PC-3 (cell line): Measurements from ENCODE around the gene CEP85.

ENCODE experiments used
- CTCF ChIP-seq: fragments of 300-600 bp; sonication (generic); conservative IDR thresholded peaks from 2 replicates; pipeline ENCODE4 v1.5.1; 2017; ENCODE audit warnings: antibody characterized with exemption, low read depth, mild to moderate bottlenecking, low read length
- EZH2phosphoT487 ChIP-seq: fragments of 300-600 bp; sonication (generic); IDR thresholded peaks from 2 replicates; pipeline ENCODE4 v1.6.1; 2018; ENCODE audit warnings: mild to moderate bottlenecking, antibody characterized with exemption, low read length, borderline replicate concordance

GRCh38 chr1:26320896-26321295 lies 86.9 kb downstream of the CEP85 start:
- no peak for TF ChIP-seq CTCF
- no peak for TF ChIP-seq EZH2phosphoT487
